Caco-2 (cell line): ENCODE measurements around the gene INHA. TPM values are rescaled to one million over a fixed set of nuclear protein-coding genes. Genes with fewer than 3 reads are reported as not detected.

Experiments
- BruUV-seq: library from RNA; stranded (reverse); fragments of 400-500 nt; replicated peaks from 2 replicates; lab custom pipeline; 2021; lab: Mats Ljungman, UMichigan
- CTCF ChIA-PET: fragments of 300-600 bp; sonication (Branson Sonifier 250); formaldehyde crosslinking; loops from one replicate; lab custom pipeline; 2022; ENCODE audit warnings: antibody characterized with exemption; lab: Charles Lee
- POLR2A ChIA-PET: fragments of 300-600 bp; sonication (Branson Sonifier 250); formaldehyde crosslinking; loops from one replicate; lab custom pipeline; 2022; ENCODE audit warnings: antibody characterized with exemption; lab: Charles Lee
- DNase-seq, 2 experiments: peaks; one replicate each; pipeline versions ENCODE4 v3.0.0 to v3.0.0-alpha.2; 2020 to 2022
- H3K27me3 ChIP-seq: replicated peaks from 2 replicates; pipeline ENCODE4 v1.6.0; 2011; ENCODE audit warnings: low read length; ENCODE audit not compliant: control insufficient read depth, insufficient read depth
- H3K36me3 ChIP-seq: 2 replicates; pipeline ENCODE4 v1.5.1; 2011; ENCODE audit warnings: low read length; ENCODE audit not compliant: control insufficient read depth, insufficient read depth
- H3K4me1 ChIP-seq: fragments of 250-450 bp; sonication (Bioruptor Pico); 2 replicates; pipeline ENCODE4 v1.5.1; 2020; ENCODE audit warnings: mild to moderate bottlenecking
- H3K4me3 ChIP-seq: 2 replicates; pipeline ENCODE4 v1.5.1; 2011; ENCODE audit warnings: low read depth, mild to moderate bottlenecking, control low read depth, low read length
- H3K9me3 ChIP-seq: fragments of 250-450 bp; sonication (Bioruptor Pico); 2 replicates; pipeline ENCODE4 v1.5.1; 2020; ENCODE audit warnings: mild to moderate bottlenecking, moderate library complexity
- H3K27ac Mint-ChIP-seq: one replicate; pipeline ENCODE4 v1.8.0; 2022; ENCODE audit warnings: mixed read lengths; ENCODE audit not compliant: unreplicated experiment
- H3K27me3 Mint-ChIP-seq: one replicate; pipeline ENCODE4 v1.8.0; 2022; ENCODE audit warnings: mixed read lengths; ENCODE audit not compliant: insufficient read depth, unreplicated experiment
- H3K36me3 Mint-ChIP-seq: one replicate; pipeline ENCODE4 v1.8.0; 2022; ENCODE audit warnings: mild to moderate bottlenecking, mixed read lengths; ENCODE audit not compliant: insufficient read depth, unreplicated experiment
- H3K4me1 Mint-ChIP-seq: one replicate; pipeline ENCODE4 v1.8.0; 2022; ENCODE audit warnings: low read depth, mixed read lengths; ENCODE audit not compliant: unreplicated experiment
- H3K4me3 Mint-ChIP-seq: one replicate; pipeline ENCODE4 v1.8.0; 2022; ENCODE audit warnings: mild to moderate bottlenecking, moderate library complexity, mixed read lengths; ENCODE audit not compliant: unreplicated experiment
- H3K9me3 Mint-ChIP-seq: one replicate; pipeline ENCODE4 v1.8.0; 2022; ENCODE audit warnings: mixed read lengths; ENCODE audit not compliant: unreplicated experiment
- CTCF ChIP-seq, 2 experiments: fragments of 200-600 bp in 1 of 2; IDR thresholded peaks; 1 replicate in 1 of 2; 2 replicates in 1 of 2; pipeline versions ENCODE4 v1.5.1 to v1.8.0; 2011 to 2022; ENCODE audit warnings: antibody characterized with exemption in 1 of 2, control low read depth in 1 of 2, inconsistent platforms in 1 of 2, low read depth in 1 of 2, low read length in 1 of 2, mild to moderate bottlenecking in 1 of 2, moderate library complexity in 1 of 2; ENCODE audit not compliant: insufficient read depth in 1 of 2, severe bottlenecking in 1 of 2, unreplicated experiment in 1 of 2
- intact Hi-C: fragments of 100-400 bp; cut with micrococcal nuclease; formaldehyde crosslinking; loops from one replicate; pipeline ENCODE4 v1.10.0; 2022; ENCODE audit not compliant: unreplicated experiment
- total RNA-seq: library from RNA; stranded (reverse); gene quantifications from 2 replicates; pipeline ENCODE4 v1.2.3, GENCODE V29; 2022

INHA gene
- total RNA-seq, 1 experiment from 2014 or later = 1.5 TPM

GRCh38 chr2:219578811-219579613 is 6.9 kb downstream of the INHA start:
- Histone ChIP-seq H3K4me3 (no peak overlapping the region), H3K9me3 (no peaks in the 10 kb centered on the region), H3K36me3 (no peaks in the 10 kb centered on the region), H3K4me1 (peaks cover 12% of the 10 kb centered on the region; the same call in 1 of the 2 replicates), H3K27me3 (no peaks in the 10 kb centered on the region)
- no peak for TF ChIP-seq CTCF (IDR thresholded peaks at IDR 0.05; ENCODE audit: insufficient read depth in 1 of 2, low read depth in 1 of 2, low read length in 1 of 2, severe bottlenecking in 1 of 2, unreplicated experiment in 1 of 2)
- no peak for DNase-seq
- BruUV-seq = no TSS peak
- Mint-ChIP-seq H3K4me1 (peaks cover 26% of the 10 kb centered on the region), H3K36me3 (no peaks in the 10 kb centered on the region), H3K27ac (no peak overlapping the region), H3K4me3 (no peak overlapping the region), H3K9me3 (no peaks in the 10 kb centered on the region), H3K27me3 (no peaks in the 10 kb centered on the region)
- intact Hi-C loops = no loop called here
- ChIA-PET CTCF (no interaction called here), POLR2A (no interaction called here)

GRCh38 chr2:219581346-219581745 is 9.2 kb downstream of the INHA start:
- intact Hi-C loops = no loop called here
- no peaks in the 10 kb centered on the region for H3K36me3 ChIP-seq
- Mint-ChIP-seq H3K27me3 (peaks cover 2% of the 10 kb centered on the region), H3K36me3 (no peaks in the 10 kb centered on the region), H3K27ac (no peak overlapping the region), H3K9me3 (no peaks in the 10 kb centered on the region), H3K4me3 (no peak overlapping the region), H3K4me1 (peaks cover 21% of the 10 kb centered on the region)
- peaks cover 12% of the 10 kb centered on the region; the same call in 1 of the 2 replicates for H3K4me1 ChIP-seq
- no peak for DNase-seq
- no peaks in the 10 kb centered on the region for H3K27me3 ChIP-seq
- no TSS peak for BruUV-seq
- ChIA-PET CTCF (no interaction called here), POLR2A (no interaction called here)
- TF ChIP-seq CTCF (IDR thresholded peaks at IDR 0.05; ENCODE audit: insufficient read depth in 1 of 2, low read depth in 1 of 2, low read length in 1 of 2, severe bottlenecking in 1 of 2, unreplicated experiment in 1 of 2) = no peak
- no peaks in the 10 kb centered on the region for H3K9me3 ChIP-seq
- no peak overlapping the region for H3K4me3 ChIP-seq

GRCh38 chr2:219591091-219591490 is 19.0 kb downstream of the INHA start:
- H3K4me1 Mint-ChIP-seq = no peaks in the 10 kb centered on the region
- H3K27me3 ChIP-seq = no peaks in the 10 kb centered on the region
- H3K9me3 Mint-ChIP-seq = no peaks in the 10 kb centered on the region
- no peaks in the 10 kb centered on the region for H3K9me3 ChIP-seq
- no peaks in the 10 kb centered on the region for H3K36me3 Mint-ChIP-seq
- no peaks in the 10 kb centered on the region for H3K36me3 ChIP-seq
- H3K4me1 ChIP-seq = peaks cover 9% of the 10 kb centered on the region
- BruUV-seq = no TSS peak
- no peak overlapping the region for H3K4me3 Mint-ChIP-seq
- intact Hi-C loops = no loop called here
- no peak for TF ChIP-seq CTCF (IDR thresholded peaks at IDR 0.05; ENCODE audit: insufficient read depth in 1 of 2, low read depth in 1 of 2, low read length in 1 of 2, severe bottlenecking in 1 of 2, unreplicated experiment in 1 of 2)
- ChIA-PET CTCF (interaction anchor here (0.6 kb wide), 1 partner anchor 315 kb away, joined by 5 read pairs; no protein-coding TSS in a partner anchor), POLR2A (no interaction called here)
- H3K4me3 ChIP-seq = no peak overlapping the region
- H3K27me3 Mint-ChIP-seq = peaks cover 3% of the 10 kb centered on the region
- no peak overlapping the region for H3K27ac Mint-ChIP-seq
- no peak for DNase-seq
